ENCODE results near the gene HECTD4. TPM values are rescaled to one million over a fixed set of nuclear protein-coding genes. Genes with fewer than 3 reads are reported as not detected.

HECTD4 gene, protein sequence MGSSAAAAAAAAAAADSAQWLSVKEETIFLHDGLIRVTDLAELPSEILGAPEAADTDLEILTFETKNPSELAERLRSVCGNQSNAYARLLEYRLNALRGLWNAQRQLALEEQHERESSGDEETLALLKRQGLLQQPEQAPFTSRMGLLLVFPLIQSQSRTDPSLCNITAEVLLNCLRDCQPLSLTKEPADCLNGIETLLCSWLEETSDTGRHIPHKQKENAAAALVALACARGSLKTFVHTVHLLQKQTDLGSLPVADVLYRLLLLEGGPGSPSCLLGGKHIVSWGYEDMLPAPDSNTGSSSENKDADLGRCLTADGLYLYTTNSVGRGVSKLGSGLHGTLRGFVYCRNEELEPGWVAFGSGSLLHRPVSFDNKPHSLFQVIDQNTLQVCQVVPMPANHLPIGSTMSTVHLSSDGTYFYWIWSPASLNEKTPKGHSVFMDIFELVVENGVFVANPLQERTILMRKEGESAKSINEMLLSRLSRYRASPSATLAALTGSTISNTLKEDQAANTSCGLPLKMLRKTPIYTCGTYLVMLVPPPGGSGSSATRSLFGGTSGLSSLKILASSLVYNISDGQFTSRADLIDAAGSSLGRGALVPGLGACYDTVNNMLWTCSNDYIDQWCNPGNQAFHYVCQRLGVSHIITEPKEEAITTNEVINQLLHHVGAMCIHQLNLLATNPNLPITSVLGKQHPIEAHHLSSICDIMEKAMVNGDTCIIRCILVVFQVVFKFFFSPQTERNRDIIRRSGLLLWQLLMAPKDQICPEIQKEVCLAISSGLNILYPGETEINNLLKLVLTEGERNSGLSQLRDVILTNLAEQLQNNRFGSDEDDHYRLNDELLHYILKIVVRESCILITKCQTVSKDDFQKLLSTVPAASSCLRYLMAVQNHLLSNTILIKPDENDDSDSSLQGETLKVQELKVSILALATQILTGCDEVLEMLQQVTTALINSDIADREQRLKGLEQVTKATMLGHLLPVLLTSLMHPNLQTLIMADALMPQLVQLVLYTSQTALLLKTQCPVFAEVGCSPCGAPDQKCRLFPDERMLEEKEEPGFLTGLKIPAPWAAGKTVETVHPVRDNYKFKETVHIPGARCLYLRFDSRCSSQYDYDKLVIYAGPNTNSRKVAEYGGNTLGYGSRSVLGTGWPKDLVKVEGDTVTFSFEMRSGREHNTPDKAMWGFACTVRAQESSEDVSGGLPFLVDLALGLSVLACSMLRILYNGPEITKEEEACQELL (N-terminal part only)
- 10.6 to 15.9 TPM (median 12.3 TPM) in 5 replicates for total RNA-seq (2022; extraction: Qiagen RNA extraction; ENCODE audit: low read depth)

DNA sequence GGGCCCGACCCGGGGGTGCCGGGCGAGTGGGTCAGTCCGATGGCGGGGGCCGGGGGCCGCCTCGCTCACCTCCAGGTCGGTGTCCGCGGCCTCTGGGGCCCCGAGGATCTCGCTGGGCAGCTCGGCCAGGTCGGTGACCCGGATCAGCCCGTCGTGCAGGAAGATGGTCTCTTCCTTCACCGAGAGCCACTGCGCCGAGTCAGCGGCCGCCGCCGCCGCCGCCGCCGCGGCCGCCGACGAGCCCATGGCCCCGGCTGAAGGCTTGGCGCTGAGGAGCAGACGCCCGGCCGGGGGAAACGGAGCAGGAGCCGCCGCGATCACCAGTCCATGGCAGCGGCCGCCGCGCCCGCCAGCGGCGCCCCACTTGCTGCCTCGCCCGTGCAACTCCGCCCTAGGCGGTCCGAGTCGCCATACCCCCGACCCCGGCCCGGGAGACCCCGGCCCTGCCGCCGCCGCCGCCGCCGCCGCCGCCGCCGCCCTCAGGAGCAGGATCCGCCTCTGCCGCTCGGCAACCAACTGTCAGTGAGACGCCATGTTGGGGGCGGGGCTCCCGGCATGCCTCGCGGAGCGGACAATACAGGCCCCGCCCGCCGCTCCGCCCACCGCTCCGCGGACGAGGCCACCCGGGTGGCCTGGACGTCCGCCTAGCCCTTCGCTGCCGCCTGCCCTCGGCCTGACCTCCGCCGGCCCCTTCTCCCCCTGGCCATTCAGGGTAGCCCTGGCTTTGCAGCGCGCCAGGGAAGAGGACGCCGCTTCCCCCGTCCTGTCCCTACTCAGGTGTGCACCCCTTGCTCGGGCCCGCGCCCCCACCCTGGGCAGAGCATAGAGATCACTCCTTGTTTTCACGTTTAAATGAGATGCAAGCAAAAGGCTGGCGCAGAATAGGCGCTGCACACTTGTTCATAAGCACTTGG, at the start of gene HECTD4:
HECTD4 (minus strand) TSS at position 549 of the 914 bp plus-strand sequence; CDS start at position 246, 303 bp downstream.

DNA sequence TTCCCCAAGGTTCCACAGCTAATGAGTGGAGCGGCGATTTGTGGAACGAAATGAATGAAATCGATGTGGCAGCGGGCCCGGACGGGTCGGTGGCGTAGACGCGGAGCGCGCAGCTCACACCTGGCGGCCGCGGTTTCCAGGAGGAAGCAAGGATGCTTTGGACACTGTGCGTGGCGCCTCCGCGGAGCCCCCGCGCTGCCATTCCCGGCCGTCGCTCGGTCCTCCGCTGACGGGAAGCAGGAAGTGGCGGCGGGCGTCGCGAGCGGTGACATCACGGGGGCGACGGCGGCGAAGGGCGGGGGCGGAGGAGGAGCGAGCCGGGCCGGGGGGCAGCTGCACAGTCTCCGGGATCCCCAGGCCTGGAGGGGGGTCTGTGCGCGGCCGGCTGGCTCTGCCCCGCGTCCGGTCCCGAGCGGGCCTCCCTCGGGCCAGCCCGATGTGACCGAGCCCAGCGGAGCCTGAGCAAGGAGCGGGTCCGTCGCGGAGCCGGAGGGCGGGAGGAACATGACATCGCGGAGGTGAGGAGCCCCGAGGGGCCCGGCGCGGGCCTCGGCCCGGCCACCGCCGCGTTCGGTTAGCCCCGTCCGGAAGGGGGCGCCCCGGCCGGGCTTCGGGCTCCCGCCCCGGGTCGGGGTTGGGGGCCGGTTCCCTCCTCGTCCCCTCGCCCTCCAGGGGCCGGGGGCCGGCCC, 36.5 kb upstream of the HECTD4 start, which contains the start of gene PTPN11:
PTPN11 (plus strand) TSS at position 340 of the 689 bp plus-strand sequence; CDS start at position 505, 165 bp downstream.

DNA sequence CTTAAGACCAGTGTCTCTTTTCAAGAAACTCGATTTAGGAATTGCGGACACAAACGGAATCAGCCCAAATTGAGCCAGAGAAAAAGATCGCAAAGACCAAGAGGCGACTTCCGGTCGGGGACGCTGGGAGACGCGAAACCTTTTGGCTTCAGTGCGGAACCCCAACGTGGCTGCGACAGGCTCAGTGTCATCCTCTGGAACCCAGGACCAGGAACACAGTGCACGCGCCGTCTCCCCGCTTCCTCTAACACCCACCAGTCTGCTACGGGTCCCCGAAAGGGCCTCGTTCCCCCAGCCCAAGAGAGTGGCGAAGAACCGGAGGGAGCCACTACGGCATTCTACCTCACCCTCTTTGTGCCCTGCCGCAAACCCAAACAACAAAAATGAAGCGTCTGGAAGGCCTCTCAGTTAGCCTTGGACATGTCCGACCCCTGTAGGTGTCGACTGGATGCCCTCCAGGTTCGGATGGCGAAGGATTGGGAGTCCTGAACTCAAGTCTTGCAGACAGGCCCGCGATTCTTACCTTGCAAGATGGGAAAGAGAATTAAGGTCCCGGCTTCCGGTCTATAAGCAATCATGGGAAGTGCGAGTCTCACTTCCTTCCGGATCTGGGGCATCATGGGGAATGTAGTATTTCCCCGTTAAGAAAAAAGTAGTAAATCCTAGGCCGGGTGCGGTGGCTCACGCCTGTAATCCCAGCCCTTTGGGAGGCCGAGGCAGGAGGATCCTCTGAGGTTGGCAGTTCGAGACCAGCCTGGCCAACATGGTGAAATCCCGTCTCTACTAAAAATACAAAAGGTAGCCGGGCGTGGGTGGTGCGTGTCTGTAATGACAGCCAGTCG, 27.1 kb upstream of the HECTD4 start, which contains the start of gene RPL6:
RPL6 (minus strand) TSS at position 542 of the 842 bp plus-strand sequence. CDS start 949 bp downstream, outside the sequence.

DNA sequence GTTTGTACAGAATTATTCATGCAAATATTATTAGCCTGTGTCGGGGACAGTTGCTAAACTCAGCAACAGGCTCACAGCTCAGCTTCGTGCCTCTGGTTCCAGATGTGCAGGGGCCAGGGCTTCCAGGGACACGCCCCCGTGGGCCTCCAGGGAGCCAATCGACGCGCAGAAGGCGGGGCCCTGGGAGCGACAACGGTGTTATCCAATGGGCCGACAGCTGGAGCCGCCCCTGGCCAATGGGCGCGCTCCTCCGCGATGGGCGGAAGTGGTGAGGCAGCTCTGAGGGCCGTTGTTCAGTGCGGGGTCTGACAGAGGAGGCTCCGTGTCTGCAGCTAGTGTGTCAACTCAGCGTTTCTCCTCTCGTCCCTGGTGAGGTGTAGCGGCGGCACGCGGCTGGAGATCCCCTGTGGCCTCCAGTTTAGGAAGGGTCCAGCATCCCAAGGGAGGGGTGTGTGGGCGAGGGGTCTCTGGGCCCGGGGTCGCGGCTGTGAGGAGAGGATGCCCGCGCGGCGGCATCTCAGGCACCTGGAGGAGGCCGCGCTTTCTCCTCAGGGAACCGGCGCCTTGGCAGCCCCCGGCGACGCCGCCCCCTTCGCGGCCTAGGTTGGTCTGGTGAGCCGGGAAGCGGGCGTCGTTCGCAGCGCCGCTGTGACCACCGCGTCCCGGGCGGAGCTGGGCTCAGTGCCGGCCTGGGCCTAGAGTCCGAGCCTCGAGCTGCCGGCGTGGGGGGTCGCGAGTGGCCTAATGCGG, 256.8 kb downstream of the HECTD4 start, which contains the start of gene TRAFD1:
TRAFD1 (plus strand) TSS at position 311 of the 750 bp plus-strand sequence. CDS start 4,963 bp downstream, outside the sequence.

Other genes starting within 250 kb of the HECTD4 start
- 1,955 to 3,231 TPM (median 2,100 TPM) in 5 replicates for gene RPL6, start 27.2 kb upstream of the HECTD4 start, total RNA-seq (2022; extraction: Qiagen RNA extraction; ENCODE audit: low read depth)
- gene PTPN11, start 36.5 kb upstream of the HECTD4 start, total RNA-seq (2022; extraction: Qiagen RNA extraction; ENCODE audit: low read depth): 37.7 to 65.2 TPM (median 57.9 TPM) in 5 replicates